H9 (cell line): ENCODE results near the gene TBCK. TPM values are rescaled to one million over a fixed set of nuclear protein-coding genes. Genes with fewer than 3 reads are reported as not detected.

Source experiments
- DNase-seq: peaks from one replicate; pipeline ENCODE4 v3.0.0-alpha.2; 2017
- H2AFZ ChIP-seq: one replicate; pipeline ENCODE4 v1.6.1; 2013; ENCODE audit warnings: mild to moderate bottlenecking, low read length, control low read depth, moderate library complexity
- H2AK5ac ChIP-seq: 2 replicates; pipeline ENCODE4 v1.6.1; 2013; ENCODE audit warnings: low read length, control low read depth, mixed read lengths; ENCODE audit not compliant: insufficient read length
- H2BK120ac ChIP-seq: one replicate; pipeline ENCODE4 v1.6.1; 2013; ENCODE audit warnings: low read depth, mild to moderate bottlenecking, low read length, control low read depth, inconsistent platforms; ENCODE audit not compliant: poor library complexity, severe bottlenecking
- H2BK12ac ChIP-seq: 2 replicates; pipeline ENCODE4 v1.6.1; 2013; ENCODE audit warnings: low read length, control low read depth, mixed read lengths, low read depth; ENCODE audit not compliant: insufficient read length
- H2BK15ac ChIP-seq: 2 replicates; pipeline ENCODE4 v1.6.1; 2013; ENCODE audit warnings: low read depth, low read length, control low read depth
- H2BK20ac ChIP-seq: one replicate; pipeline ENCODE4 v1.6.1; 2013; ENCODE audit warnings: low read depth, mild to moderate bottlenecking, low read length, control low read depth, inconsistent platforms; ENCODE audit not compliant: poor library complexity, severe bottlenecking
- H2BK5ac ChIP-seq: 2 replicates; pipeline ENCODE4 v1.6.1; 2013; ENCODE audit warnings: low read length, control low read depth, mixed read lengths; ENCODE audit not compliant: insufficient read length
- H3K14ac ChIP-seq: 2 replicates; pipeline ENCODE4 v1.6.1; 2013; ENCODE audit warnings: low read length, control low read depth; ENCODE audit not compliant: insufficient read depth
- H3K18ac ChIP-seq: 2 replicates; pipeline ENCODE4 v1.6.1; 2013; ENCODE audit warnings: low read depth, mild to moderate bottlenecking, mixed read lengths, low read length, control low read depth; ENCODE audit not compliant: insufficient read length
- H3K23ac ChIP-seq: 2 replicates; pipeline ENCODE4 v1.6.1; 2013; ENCODE audit warnings: low read length, control low read depth, mixed read lengths, low read depth; ENCODE audit not compliant: insufficient read length
- H3K23me2 ChIP-seq: 2 replicates; pipeline ENCODE4 v1.6.1; 2013; ENCODE audit warnings: low read depth, mild to moderate bottlenecking, mixed read lengths, low read length, control low read depth; ENCODE audit not compliant: insufficient read length, poor library complexity, severe bottlenecking
- H3K27ac ChIP-seq: 2 replicates; pipeline ENCODE4 v1.5.1; 2013; ENCODE audit warnings: low read length, control low read depth, mixed read lengths, low read depth; ENCODE audit not compliant: insufficient read length
- H3K27me3 ChIP-seq: 2 replicates; pipeline ENCODE4 v1.6.1; 2013; ENCODE audit warnings: low read length, control low read depth, inconsistent platforms; ENCODE audit not compliant: insufficient read depth
- H3K4ac ChIP-seq: 2 replicates; pipeline ENCODE4 v1.6.1; 2013; ENCODE audit warnings: low read depth, mild to moderate bottlenecking, control low read depth, inconsistent platforms, low read length, moderate library complexity
- H3K4me1 ChIP-seq: 2 replicates; pipeline ENCODE4 v1.6.1; 2013; ENCODE audit warnings: low read length, control low read depth, inconsistent platforms; ENCODE audit not compliant: insufficient read depth
- H3K4me2 ChIP-seq: 2 replicates; pipeline ENCODE4 v1.6.1; 2013; ENCODE audit warnings: low read length, control low read depth, mixed read lengths; ENCODE audit not compliant: insufficient read length, insufficient read depth
- H3K56ac ChIP-seq: 2 replicates; pipeline ENCODE4 v1.6.1; 2013; ENCODE audit warnings: low read depth, mild to moderate bottlenecking, mixed read lengths, low read length, control low read depth; ENCODE audit not compliant: insufficient read length
- H3K79me1 ChIP-seq: 2 replicates; pipeline ENCODE4 v1.6.1; 2013; ENCODE audit warnings: low read depth, mild to moderate bottlenecking, moderate library complexity, low read length, control low read depth, inconsistent platforms; ENCODE audit not compliant: insufficient read depth, poor library complexity, severe bottlenecking
- H3K79me2 ChIP-seq: 2 replicates; pipeline ENCODE4 v1.6.1; 2013; ENCODE audit warnings: low read length, control low read depth, inconsistent platforms; ENCODE audit not compliant: insufficient read depth
- H3K9ac ChIP-seq: 2 replicates; pipeline ENCODE4 v1.6.1; 2013; ENCODE audit warnings: low read length, control low read depth, mixed read lengths; ENCODE audit not compliant: insufficient read length; ENCODE audit errors: extremely low read depth
- H3K9me3 ChIP-seq: one replicate; pipeline ENCODE4 v1.6.1; 2013; ENCODE audit warnings: low read depth, low read length, inconsistent platforms; ENCODE audit not compliant: control insufficient read depth
- H3T11ph ChIP-seq: one replicate; pipeline ENCODE4 v1.6.1; 2013; ENCODE audit warnings: mild to moderate bottlenecking, low read length, control low read depth, inconsistent platforms
- H4K20me1 ChIP-seq: one replicate; pipeline ENCODE4 v1.6.1; 2013; ENCODE audit not compliant: control insufficient read depth, insufficient read length, insufficient read depth
- H4K5ac ChIP-seq: 2 replicates; pipeline ENCODE4 v1.6.1; 2013; ENCODE audit warnings: low read depth, mild to moderate bottlenecking, mixed read lengths, low read length, control low read depth; ENCODE audit not compliant: insufficient read length
- H4K8ac ChIP-seq: replicated peaks from 2 replicates; pipeline ENCODE4 v1.6.1; 2013; ENCODE audit warnings: low read length, control low read depth, mixed read lengths, low read depth; ENCODE audit not compliant: insufficient read length
- H4K91ac ChIP-seq: 2 replicates; pipeline ENCODE4 v1.6.1; 2013; ENCODE audit warnings: low read depth, mild to moderate bottlenecking, moderate library complexity, mixed read lengths, low read length, control low read depth; ENCODE audit not compliant: insufficient read length
- H3K27ac Mint-ChIP-seq, 3 experiments: 2 replicates in 2 of 3; 3 replicates in 1 of 3; pipeline ENCODE4 v1.8.0; 2020 to 2021; ENCODE audit warnings: mixed read lengths in 3 of 3, mild to moderate bottlenecking in 1 of 3, moderate library complexity in 1 of 3
- H3K27me3 Mint-ChIP-seq: 2 replicates; pipeline ENCODE4 v1.8.0; 2021; ENCODE audit warnings: low read depth, mild to moderate bottlenecking, moderate library complexity, mixed read lengths
- H3K36me3 Mint-ChIP-seq, 3 experiments: 2 replicates in 2 of 3; 3 replicates in 1 of 3; pipeline ENCODE4 v1.8.0; 2020 to 2021; ENCODE audit warnings: low read depth in 3 of 3, mixed read lengths in 3 of 3; ENCODE audit not compliant: insufficient read depth in 1 of 3
- H3K4me1 Mint-ChIP-seq, 2 experiments: 2 replicates each; pipeline ENCODE4 v1.8.0; 2020; ENCODE audit warnings: mixed read lengths in 2 of 2
- H3K4me3 Mint-ChIP-seq, 2 experiments: 2 replicates in 1 of 2; 3 replicates in 1 of 2; pipeline ENCODE4 v1.8.0; 2020 to 2021; ENCODE audit warnings: mild to moderate bottlenecking in 2 of 2, mixed read lengths in 2 of 2, moderate library complexity in 1 of 2
- H3K9me3 Mint-ChIP-seq, 2 experiments: 2 replicates in 1 of 2; 3 replicates in 1 of 2; pipeline ENCODE4 v1.8.0; 2020; ENCODE audit warnings: mild to moderate bottlenecking in 2 of 2, mixed read lengths in 2 of 2, moderate library complexity in 1 of 2
- total RNA-seq: library from RNA; stranded (reverse); gene quantifications from 2 replicates; pipeline ENCODE4 v1.2.1, GENCODE V29; 2021
- TF ChIP-seq, protein P1 (sequence below): fragments of 200-600 bp; sonication (generic); conservative IDR thresholded peaks from 3 replicates; pipeline ENCODE4 v1.8.0; 2021; ENCODE audit warnings: antibody characterized with exemption, mild to moderate bottlenecking

TBCK gene
- total RNA-seq, 1 experiment from 2014 or later, result 22.1 TPM

DNA sequence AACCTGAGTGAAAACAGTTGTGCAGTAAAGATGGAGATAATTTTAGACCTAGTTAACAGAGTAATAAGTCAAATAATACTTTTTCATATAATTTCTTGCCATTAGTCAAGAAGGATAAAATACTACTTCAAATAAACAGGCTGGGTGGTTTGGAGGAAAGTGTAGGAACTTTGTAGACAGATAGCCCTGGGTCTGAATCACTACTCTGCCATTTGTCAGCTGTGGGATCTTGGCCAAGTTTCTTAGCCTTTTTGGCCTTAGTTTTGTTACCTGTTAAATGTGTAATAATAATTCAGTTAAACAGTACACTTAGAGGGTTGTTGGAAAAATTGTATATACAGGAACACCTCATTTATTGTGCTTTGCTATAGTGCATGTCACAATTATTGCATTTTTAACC lies 257.1 kb downstream of the TBCK start:
- Histone ChIP-seq H3K27me3 (no peaks in the 10 kb centered on the region), H3K4me2 (no peak overlapping the region), H2AFZ (no peak overlapping the region), H2BK15ac (no peak overlapping the region), H3K4ac (no peak overlapping the region), H2AK5ac (no peak overlapping the region), H3K18ac (no peak overlapping the region), H3K27ac (no peak overlapping the region), H3K79me1 (no peaks in the 10 kb centered on the region), H3K23me2 (no peaks in the 10 kb centered on the region), H4K20me1 (no peaks in the 10 kb centered on the region), H3K14ac (no peak overlapping the region), H2BK12ac (no peak overlapping the region), H3K9me3 (no peaks in the 10 kb centered on the region), H3T11ph (no peak overlapping the region), H2BK120ac (no peak overlapping the region), H2BK20ac (no peak overlapping the region), H3K4me1 (peaks cover 5% of the 10 kb centered on the region; the same call in 1 of the 2 replicates), H2BK5ac (no peak overlapping the region), H3K9ac (no peak overlapping the region), H4K5ac (no peak overlapping the region), H3K56ac (no peak overlapping the region), H4K8ac (no peak overlapping the region), H3K79me2 (no peaks in the 10 kb centered on the region), H3K23ac (no peak overlapping the region), H4K91ac (no peak overlapping the region)
- TF ChIP-seq, protein P1, sequence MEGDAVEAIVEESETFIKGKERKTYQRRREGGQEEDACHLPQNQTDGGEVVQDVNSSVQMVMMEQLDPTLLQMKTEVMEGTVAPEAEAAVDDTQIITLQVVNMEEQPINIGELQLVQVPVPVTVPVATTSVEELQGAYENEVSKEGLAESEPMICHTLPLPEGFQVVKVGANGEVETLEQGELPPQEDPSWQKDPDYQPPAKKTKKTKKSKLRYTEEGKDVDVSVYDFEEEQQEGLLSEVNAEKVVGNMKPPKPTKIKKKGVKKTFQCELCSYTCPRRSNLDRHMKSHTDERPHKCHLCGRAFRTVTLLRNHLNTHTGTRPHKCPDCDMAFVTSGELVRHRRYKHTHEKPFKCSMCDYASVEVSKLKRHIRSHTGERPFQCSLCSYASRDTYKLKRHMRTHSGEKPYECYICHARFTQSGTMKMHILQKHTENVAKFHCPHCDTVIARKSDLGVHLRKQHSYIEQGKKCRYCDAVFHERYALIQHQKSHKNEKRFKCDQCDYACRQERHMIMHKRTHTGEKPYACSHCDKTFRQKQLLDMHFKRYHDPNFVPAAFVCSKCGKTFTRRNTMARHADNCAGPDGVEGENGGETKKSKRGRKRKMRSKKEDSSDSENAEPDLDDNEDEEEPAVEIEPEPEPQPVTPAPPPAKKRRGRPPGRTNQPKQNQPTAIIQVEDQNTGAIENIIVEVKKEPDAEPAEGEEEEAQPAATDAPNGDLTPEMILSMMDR, result no peak
- no peaks in the 10 kb centered on the region for H3K9me3 Mint-ChIP-seq
- peak overlapping the region in 1 of 3 experiments; percentile 45; a peak in 1 of 7 replicates for H3K27ac Mint-ChIP-seq
- H3K36me3 Mint-ChIP-seq, result no peaks in the 10 kb centered on the region; a peak in 1 of 7 replicates
- H3K4me1 Mint-ChIP-seq, result peaks cover 32 to 35% of the 10 kb centered on the region in 2 experiments
- no peak overlapping the region for H3K4me3 Mint-ChIP-seq
- DNase-seq, result no peak
- no peaks in the 10 kb centered on the region for H3K27me3 Mint-ChIP-seq
